ENCODE data around the gene DEPDC4. TPM values are rescaled to one million over a fixed set of nuclear protein-coding genes. Genes with fewer than 3 reads are reported as not detected.

Gene DEPDC4
- total and polyA plus RNA-seq, 7 experiments from 2014 or later = 0.64 to 1.3 (median 0.87) TPM

GRCh38 chr12:100214518-100214917, 52.4 kb downstream of the DEPDC4 start:
- H3K9me3 Mint-ChIP-seq = no peaks in the 10 kb centered on the region
- Histone ChIP-seq H3K9me3 (ENCODE audit: control insufficient read depth in 2 of 3, low read length in 3 of 3) (no peaks in the 10 kb centered on the region), H3K27ac (ENCODE audit: low read depth, low read length) (no peak overlapping the region), H3K27me3 (ENCODE audit: control insufficient read depth in 2 of 2, insufficient read depth in 2 of 2, low read length in 2 of 2) (no peaks in the 10 kb centered on the region), H3K4me3 (ENCODE audit: low read length) (no peak overlapping the region), H3K4me1 (ENCODE audit: control insufficient read depth in 2 of 2, insufficient read depth in 2 of 2, low read length in 2 of 2) (no peaks in the 10 kb centered on the region), H3K36me3 (ENCODE audit: control insufficient read depth in 2 of 3, insufficient read depth in 3 of 3, low read length in 3 of 3) (peaks cover 7 to 75% (median 16%) of the 10 kb centered on the region in 3 experiments)
- no peak overlapping the region for H3K4me3 Mint-ChIP-seq
- DNase-seq (no peak), ATAC-seq (no peak)
- H3K27me3 Mint-ChIP-seq = no peaks in the 10 kb centered on the region
- POLR2A ChIA-PET = interaction anchor here (0.6 kb wide), 1 partner anchor 14 kb away, joined by 4 read pairs; the partner anchor contains the start of gene ACTR6
- peak overlapping the region in 1 of 9 donors; percentile 12 for H3K27ac Mint-ChIP-seq
- peaks cover 3 to 29% (median 9%) of the 10 kb centered on the region in 5 donors for H3K36me3 Mint-ChIP-seq
- H3K4me1 Mint-ChIP-seq = peaks cover 0 to 2% (median 0%) of the 10 kb centered on the region in 7 donors
- CTCF ChIA-PET = interaction anchor here (0.6 to 0.7 kb wide), 2 partner anchors 11 to 21 kb away, joined by 4 to 6 read pairs; no protein-coding TSS in a partner anchor
- intact Hi-C loops (cut with micrococcal nuclease) = no loop called here

GRCh38 chr12:100213016-100213891, 53.6 kb downstream of the DEPDC4 start:
- CTCF ChIA-PET = no interaction called here
- intact Hi-C loops (cut with micrococcal nuclease) = no loop called here
- H3K4me1 ChIP-seq (ENCODE audit: control insufficient read depth in 2 of 2, insufficient read depth in 2 of 2, low read length in 2 of 2) = no peaks in the 10 kb centered on the region
- H3K27ac ChIP-seq (ENCODE audit: low read depth, low read length) = no peak overlapping the region
- Mint-ChIP-seq H3K36me3 (peaks cover 3 to 35% (median 8%) of the 10 kb centered on the region in 5 donors), H3K27me3 (no peaks in the 10 kb centered on the region), H3K27ac (peak overlapping the region in 1 of 9 donors; percentile 49), H3K4me1 (peaks cover 0 to 2% (median 0%) of the 10 kb centered on the region in 7 donors), H3K4me3 (no peak overlapping the region), H3K9me3 (no peaks in the 10 kb centered on the region)
- H3K4me3 ChIP-seq (ENCODE audit: low read length) = no peak overlapping the region
- no peak for DNase-seq
- POLR2A ChIA-PET = interaction anchor here (0.6 kb wide), 2 partner anchors 71 to 89 kb away, joined by 3 to 5 read pairs; no protein-coding TSS in a partner anchor
- H3K27me3 ChIP-seq (ENCODE audit: control insufficient read depth in 2 of 2, insufficient read depth in 2 of 2, low read length in 2 of 2) = no peaks in the 10 kb centered on the region
- H3K36me3 ChIP-seq (ENCODE audit: control insufficient read depth in 2 of 3, insufficient read depth in 3 of 3, low read length in 3 of 3) = peaks cover 5 to 75% (median 27%) of the 10 kb centered on the region in 3 experiments
- ATAC-seq = no peak
- H3K9me3 ChIP-seq (ENCODE audit: control insufficient read depth in 2 of 3, low read length in 3 of 3) = no peaks in the 10 kb centered on the region

GRCh38 chr12:100211698-100212097, 55.2 kb downstream of the DEPDC4 start:
- no peak overlapping the region for H3K4me3 ChIP-seq (ENCODE audit: low read length)
- Mint-ChIP-seq H3K4me3 (no peak overlapping the region), H3K9me3 (no peaks in the 10 kb centered on the region), H3K27ac (no peak overlapping the region), H3K27me3 (no peaks in the 10 kb centered on the region), H3K36me3 (peaks cover 3 to 40% (median 9%) of the 10 kb centered on the region in 5 donors), H3K4me1 (no peaks in the 10 kb centered on the region)
- no peaks in the 10 kb centered on the region for H3K4me1 ChIP-seq (ENCODE audit: control insufficient read depth in 2 of 2, insufficient read depth in 2 of 2, low read length in 2 of 2)
- H3K9me3 ChIP-seq (ENCODE audit: control insufficient read depth in 2 of 3, low read length in 3 of 3) = no peaks in the 10 kb centered on the region
- ATAC-seq (no peak), DNase-seq (no peak)
- H3K36me3 ChIP-seq (ENCODE audit: control insufficient read depth in 2 of 3, insufficient read depth in 3 of 3, low read length in 3 of 3) = peaks cover 15 to 82% (median 36%) of the 10 kb centered on the region in 3 experiments
- H3K27me3 ChIP-seq (ENCODE audit: control insufficient read depth in 2 of 2, insufficient read depth in 2 of 2, low read length in 2 of 2) = no peaks in the 10 kb centered on the region
- ChIA-PET CTCF (no interaction called here), POLR2A (interaction anchor here (0.5 to 3.5 kb wide), 2 partner anchors 10 to 177 kb away, joined by 3 to 13 read pairs; partner anchors contain the start of gene ACTR6)
- H3K27ac ChIP-seq (ENCODE audit: low read depth, low read length) = no peak overlapping the region
- intact Hi-C loops (cut with micrococcal nuclease) = no loop called here

GRCh38 chr12:100208834-100209233, 58.0 kb downstream of the DEPDC4 start:
- H3K27ac ChIP-seq (ENCODE audit: low read depth, low read length) = no peak overlapping the region
- intact Hi-C loops (cut with micrococcal nuclease) = loop anchor here in 1 of 2 donors (10.0 kb wide), 3 partner anchors 1614 to 1916 kb away; partner anchors contain the start of genes NUP37, PARPBP, SLC25A3 and TMPO
- H3K27me3 ChIP-seq (ENCODE audit: control insufficient read depth in 2 of 2, insufficient read depth in 2 of 2, low read length in 2 of 2) = no peaks in the 10 kb centered on the region
- H3K36me3 ChIP-seq (ENCODE audit: control insufficient read depth in 2 of 3, insufficient read depth in 3 of 3, low read length in 3 of 3) = peaks cover 15 to 72% (median 22%) of the 10 kb centered on the region in 3 experiments
- H3K4me3 Mint-ChIP-seq = no peak overlapping the region
- no peaks in the 10 kb centered on the region for H3K9me3 Mint-ChIP-seq
- H3K27ac Mint-ChIP-seq = no peak overlapping the region
- ChIA-PET POLR2A (interaction anchor here (3.5 kb wide), 1 partner anchor 7 kb away, joined by 13 read pairs; the partner anchor contains the start of gene ACTR6), CTCF (no interaction called here)
- peaks cover 0 to 6% (median 4%) of the 10 kb centered on the region in 7 donors for H3K4me1 Mint-ChIP-seq
- H3K27me3 Mint-ChIP-seq = no peaks in the 10 kb centered on the region
- ATAC-seq (no peak), DNase-seq (no peak)
- no peak overlapping the region for H3K4me3 ChIP-seq (ENCODE audit: low read length)
- no peaks in the 10 kb centered on the region for H3K4me1 ChIP-seq (ENCODE audit: control insufficient read depth in 2 of 2, insufficient read depth in 2 of 2, low read length in 2 of 2)
- H3K9me3 ChIP-seq (ENCODE audit: control insufficient read depth in 2 of 3, low read length in 3 of 3) = no peaks in the 10 kb centered on the region
- H3K36me3 Mint-ChIP-seq = peaks cover 0 to 30% (median 7%) of the 10 kb centered on the region in 5 donors

GRCh38 chr12:100207311-100207710, 59.6 kb downstream of the DEPDC4 start:
- peaks cover 15 to 63% (median 22%) of the 10 kb centered on the region in 3 experiments for H3K36me3 ChIP-seq (ENCODE audit: control insufficient read depth in 2 of 3, insufficient read depth in 3 of 3, low read length in 3 of 3)
- H3K9me3 ChIP-seq (ENCODE audit: control insufficient read depth in 2 of 3, low read length in 3 of 3) = no peaks in the 10 kb centered on the region
- no peak for DNase-seq
- Mint-ChIP-seq H3K27ac (no peak overlapping the region), H3K9me3 (no peaks in the 10 kb centered on the region), H3K27me3 (no peaks in the 10 kb centered on the region), H3K36me3 (peaks cover 0 to 25% (median 7%) of the 10 kb centered on the region in 5 donors), H3K4me1 (peaks cover 4 to 19% (median 15%) of the 10 kb centered on the region in 7 donors), H3K4me3 (no peak overlapping the region)
- ChIA-PET CTCF (no interaction called here), POLR2A (no interaction called here)
- peaks cover 0 to 9% of the 10 kb centered on the region in 2 donors for H3K4me1 ChIP-seq (ENCODE audit: control insufficient read depth in 2 of 2, insufficient read depth in 2 of 2, low read length in 2 of 2)
- intact Hi-C loops (cut with micrococcal nuclease) = loop anchor here in 1 of 2 donors (10.0 kb wide), 3 partner anchors 1613 to 1917 kb away; partner anchors contain the start of genes NUP37, PARPBP, SLC25A3 and TMPO
- no peak overlapping the region for H3K27ac ChIP-seq (ENCODE audit: low read depth, low read length)
- no peak for ATAC-seq
- no peaks in the 10 kb centered on the region for H3K27me3 ChIP-seq (ENCODE audit: control insufficient read depth in 2 of 2, insufficient read depth in 2 of 2, low read length in 2 of 2)
- no peak overlapping the region for H3K4me3 ChIP-seq (ENCODE audit: low read length)

- ATAC-seq = no peak
- Mint-ChIP-seq H3K4me3 (peak overlapping the region; percentile 95 to 99 (median 98)), H3K27ac (peak overlapping the region; percentile 98 to 100 (median 99)), H3K9me3 (peaks cover 0 to 6% (median 0%) of the 10 kb centered on the region in 11 donors), H3K27me3 (no peaks in the 10 kb centered on the region), H3K4me1 (peaks cover 16 to 56% (median 44%) of the 10 kb centered on the region in 7 donors), H3K36me3 (peaks cover 4 to 5% (median 5%) of the 10 kb centered on the region in 5 donors)
- DNase-seq = no peak
- Histone ChIP-seq H3K4me1 (ENCODE audit: control insufficient read depth in 2 of 2, insufficient read depth in 2 of 2, low read length in 2 of 2) (peaks cover 10 to 27% of the 10 kb centered on the region in 2 donors), H3K27ac (ENCODE audit: low read depth, low read length) (peak overlapping the region; percentile 95), H3K9me3 (ENCODE audit: control insufficient read depth in 2 of 3, low read length in 3 of 3) (no peaks in the 10 kb centered on the region), H3K27me3 (ENCODE audit: control insufficient read depth in 2 of 2, insufficient read depth in 2 of 2, low read length in 2 of 2) (no peaks in the 10 kb centered on the region), H3K36me3 (ENCODE audit: control insufficient read depth in 2 of 3, insufficient read depth in 3 of 3, low read length in 3 of 3) (peaks cover 0 to 20% (median 0%) of the 10 kb centered on the region in 3 experiments), H3K4me3 (ENCODE audit: low read length) (peak overlapping the region; percentile 84)
- intact Hi-C loops (cut with micrococcal nuclease) = loop anchor here (2.0 to 10.0 kb wide), 7 partner anchors 1607 to 1923 kb away; partner anchors contain the start of genes NUP37 (in 2 of the 2), PARPBP (in 2 of the 2), SLC25A3 (in 2 of the 2) and TMPO (in 2 of the 2)
- POLR2A ChIA-PET = interaction anchor here (1.0 to 2.7 kb wide), 4 partner anchors 9 to 65 kb away, joined by 5 to 23 read pairs (median 12); partner anchors contain the start of genes DEPDC4 and SCYL2
- CTCF ChIA-PET = interaction anchor here (0.8 kb wide), 1 partner anchor 42 kb away, joined by 3 read pairs; no protein-coding TSS in a partner anchor
These were observed 65.1 kb downstream of the DEPDC4 start for GRCh38 chr12:100201604-100202423.

All from naive thymus-derived CD4-positive, alpha-beta T cell (primary cell).